K562 (cell line): ENCODE measurements around the gene NTPCR. TPM values are rescaled to one million over a fixed set of nuclear protein-coding genes. Genes with fewer than 3 reads are reported as not detected.

Source experiments
- CREB5 ChIP-seq: fragments of 250-450 bp; sonication (Bioruptor Pico); IDR thresholded peaks from 2 replicates; pipeline ENCODE4 v1.5.0; 2020; ENCODE audit warnings: mild to moderate bottlenecking
- CREM ChIP-seq: IDR thresholded peaks from 2 replicates; pipeline ENCODE4 v1.6.1; 2014; ENCODE audit warnings: antibody characterized with exemption, low read depth
- DIDO1 ChIP-seq: fragments of 450-650 bp; IDR thresholded peaks from 2 replicates; pipeline ENCODE4 v1.6.1; 2016; ENCODE audit warnings: low read depth, missing biosample characterization, missing genetic modification characterization
- EP400 ChIP-seq: fragments of 450-650 bp; IDR thresholded peaks from 2 replicates; pipeline ENCODE4 v1.6.1; 2017; ENCODE audit warnings: antibody characterized with exemption, mild to moderate bottlenecking, moderate library complexity
- FOXJ3 ChIP-seq: sonication (generic); formaldehyde crosslinking; IDR thresholded peaks from 2 replicates; pipeline ENCODE4 v1.4.0; 2020; ENCODE audit warnings: mild to moderate bottlenecking, missing genetic modification reagents
- HDGF ChIP-seq: fragments of 450-650 bp; IDR thresholded peaks from 2 replicates; pipeline ENCODE4 v1.6.1; 2016
- KDM5B ChIP-seq: fragments of 200-600 bp; sonication (generic); IDR thresholded peaks from 2 replicates; pipeline ENCODE4 v1.6.1; 2012; ENCODE audit warnings: low read depth, mild to moderate bottlenecking, moderate library complexity, low read length, control low read depth, inconsistent platforms; ENCODE audit not compliant: insufficient replicate concordance
- MCM3 ChIP-seq: fragments of 450-650 bp; IDR thresholded peaks from 2 replicates; pipeline ENCODE4 v1.6.1; 2016
- NUFIP1 ChIP-seq: fragments of 450-650 bp; IDR thresholded peaks from 2 replicates; pipeline ENCODE4 v1.6.1; 2018; ENCODE audit not compliant: partially characterized antibody
- PHB2 ChIP-seq: fragments of 450-650 bp; IDR thresholded peaks from 2 replicates; pipeline ENCODE4 v1.6.1; 2017; ENCODE audit warnings: low read depth
- SPI1 ChIP-seq: IDR thresholded peaks from 2 replicates; pipeline ENCODE4 v1.6.1; 2011; ENCODE audit warnings: low read depth, low read length, control low read depth, borderline replicate concordance
- ZBTB17 ChIP-seq: fragments of 450-650 bp; formaldehyde crosslinking; IDR thresholded peaks from 2 replicates; pipeline ENCODE4 v1.4.0; 2020; ENCODE audit warnings: mild to moderate bottlenecking
- ZNF224 ChIP-seq: sonication (generic); formaldehyde crosslinking; IDR thresholded peaks from 2 replicates; pipeline ENCODE4 v1.8.0; 2022; ENCODE audit warnings: mild to moderate bottlenecking, missing genetic modification reagents
- ZNF274 ChIP-seq: IDR thresholded peaks from 2 replicates; pipeline ENCODE4 v1.6.1; 2011; ENCODE audit warnings: low read depth, mild to moderate bottlenecking, low read length, moderate library complexity, borderline replicate concordance
- ZNF449 ChIP-seq: fragments of 250-450 bp; sonication (Bioruptor Pico); IDR thresholded peaks from 2 replicates; pipeline ENCODE4 v1.8.0; 2022; ENCODE audit warnings: moderate library complexity, mild to moderate bottlenecking, inconsistent platforms
- ZNF551 ChIP-seq: fragments of 250-450 bp; sonication (Bioruptor Pico); IDR thresholded peaks from 2 replicates; pipeline ENCODE4 v1.5.0; 2021; ENCODE audit warnings: mild to moderate bottlenecking, moderate library complexity
- ZNF586 ChIP-seq: fragments of 450-650 bp; formaldehyde crosslinking; conservative IDR thresholded peaks from 2 replicates; pipeline ENCODE4 v1.4.0; 2020; ENCODE audit warnings: mild to moderate bottlenecking, moderate library complexity
- polyA plus RNA-seq, 8 experiments: library from polyadenylated mRNA; depleted of rRNA in 4 of 8; stranded (reverse) in 5 of 8; unstranded in 3 of 8; fragments of >200 nt; fragmentation: Nextera tagmentation in 2 of 8; fragmentation: Illumina TruSeq in 1 of 8; extraction: Ambion mirVana in 2 of 8; extraction: Trizol in 1 of 8; gene quantifications; 2 replicates each; pipeline versions ENCODE4 v1.2.1 to v1.2.3, GENCODE V29; 2011 to 2014; ENCODE audit warnings: inconsistent platforms in 1 of 8, missing spikeins in 1 of 8
- total RNA-seq, 7 experiments: library from RNA; depleted of rRNA in 6 of 7; stranded (reverse); fragments of >200 nt in 6 of 7; fragmentation: Illumina TruSeq in 2 of 7; extraction: Trizol in 2 of 7; gene quantifications; 2 replicates each; pipeline versions ENCODE4 v1.2.1 to v1.2.3, GENCODE V29; 2011 to 2021; ENCODE audit warnings: low replicate concordance in 1 of 7
- TF ChIP-seq, protein P1 (sequence below): fragments of 450-650 bp; formaldehyde crosslinking; IDR thresholded peaks from 2 replicates; pipeline ENCODE4 v1.4.0; 2022; ENCODE audit warnings: mild to moderate bottlenecking, moderate library complexity
- TF ChIP-seq, protein P2 (sequence below): fragments of 250-450 bp; sonication (Bioruptor Pico); IDR thresholded peaks from 2 replicates; pipeline ENCODE4 v1.9.0; 2021; ENCODE audit warnings: mild to moderate bottlenecking, inconsistent platforms
- TF ChIP-seq, protein P3 (sequence below): fragments of 450-650 bp; IDR thresholded peaks from 2 replicates; pipeline ENCODE4 v1.6.1; 2016; ENCODE audit warnings: missing biosample characterization, missing genetic modification characterization

NTPCR gene
- total and polyA plus RNA-seq, 9 of the 15 experiments (the other 6 are each of a cell fraction or from before 2014, with no cell fraction given): 19.3 to 105 (median 48.8) TPM

DNA sequence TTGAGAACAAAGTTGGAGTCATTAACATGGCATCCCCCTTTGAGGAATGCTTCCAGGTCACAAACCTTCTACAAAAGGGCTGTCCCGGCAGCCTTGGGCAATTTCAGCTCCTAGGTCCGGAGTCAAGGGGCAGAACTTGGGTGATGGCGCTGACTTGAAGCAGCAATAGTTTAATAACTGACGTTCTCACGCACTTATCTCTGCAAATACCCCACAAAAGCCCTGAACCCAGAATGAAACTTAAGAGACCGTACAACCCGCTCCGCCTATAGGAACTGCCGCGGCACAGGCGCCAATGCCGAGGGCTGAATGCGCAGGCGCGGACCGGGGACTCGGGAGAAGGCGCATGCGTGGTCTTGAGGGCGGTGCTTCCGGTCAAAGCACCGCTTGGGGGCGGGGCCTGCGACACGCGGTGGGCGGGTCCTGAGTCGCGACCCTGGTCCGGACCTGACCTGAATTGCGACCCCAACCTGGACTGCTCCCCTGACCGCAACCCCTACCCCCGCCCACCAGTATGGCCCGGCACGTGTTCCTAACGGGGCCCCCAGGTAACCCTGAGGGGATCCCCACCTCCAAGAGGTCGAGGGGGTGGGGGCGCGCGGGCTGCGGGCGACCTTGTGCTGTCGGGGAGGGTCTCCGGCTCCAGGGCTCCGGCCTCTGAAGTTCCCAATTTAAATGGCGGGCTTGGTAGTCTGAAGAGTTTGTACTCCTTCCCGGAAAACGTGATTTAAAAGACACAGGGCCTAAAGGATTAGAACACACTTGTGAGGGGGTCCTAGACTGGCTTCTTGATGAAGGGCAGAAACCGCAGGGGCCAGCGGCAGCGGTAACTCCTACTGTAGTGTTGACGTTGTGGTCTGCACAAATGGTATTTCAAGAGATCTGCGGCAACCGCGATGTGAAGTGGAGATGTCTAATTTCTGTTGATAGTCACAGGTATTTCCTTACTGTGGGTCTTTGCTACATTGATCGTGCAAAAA is at the start of gene NTPCR (continued):
- TF ChIP-seq CREB5 (CRISPR knock-in tag) (no peak), PHB2 (no peak), KDM5B (peak; percentile 67), ZNF551 (CRISPR knock-in tag) (no peak), MCM3 (no peak), ZNF586 (CRISPR knock-in tag) (no peak), NUFIP1 (no peak), SPI1 (no peak), DIDO1 (tag) (peak; percentile 71; the same call in 1 of the 2 replicates), FOXJ3 (CRISPR knock-in tag) (no peak), ZNF224 (CRISPR knock-in tag) (no peak), CREM (peak; percentile 43; the same call in 1 of the 2 replicates), ZBTB17 (no peak), HDGF (no peak), ZNF274 (no peak), ZNF449 (CRISPR knock-in tag) (0 out of 2 replicates have a peak, but pooled peaks have one; percentile 62), EP400 (peak; percentile 82)
- TF ChIP-seq, protein P1, sequence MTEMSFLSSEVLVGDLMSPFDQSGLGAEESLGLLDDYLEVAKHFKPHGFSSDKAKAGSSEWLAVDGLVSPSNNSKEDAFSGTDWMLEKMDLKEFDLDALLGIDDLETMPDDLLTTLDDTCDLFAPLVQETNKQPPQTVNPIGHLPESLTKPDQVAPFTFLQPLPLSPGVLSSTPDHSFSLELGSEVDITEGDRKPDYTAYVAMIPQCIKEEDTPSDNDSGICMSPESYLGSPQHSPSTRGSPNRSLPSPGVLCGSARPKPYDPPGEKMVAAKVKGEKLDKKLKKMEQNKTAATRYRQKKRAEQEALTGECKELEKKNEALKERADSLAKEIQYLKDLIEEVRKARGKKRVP (CRISPR knock-in tag): 0 out of 2 replicates have a peak, but pooled peaks have one; percentile 6
- TF ChIP-seq, protein P2, sequence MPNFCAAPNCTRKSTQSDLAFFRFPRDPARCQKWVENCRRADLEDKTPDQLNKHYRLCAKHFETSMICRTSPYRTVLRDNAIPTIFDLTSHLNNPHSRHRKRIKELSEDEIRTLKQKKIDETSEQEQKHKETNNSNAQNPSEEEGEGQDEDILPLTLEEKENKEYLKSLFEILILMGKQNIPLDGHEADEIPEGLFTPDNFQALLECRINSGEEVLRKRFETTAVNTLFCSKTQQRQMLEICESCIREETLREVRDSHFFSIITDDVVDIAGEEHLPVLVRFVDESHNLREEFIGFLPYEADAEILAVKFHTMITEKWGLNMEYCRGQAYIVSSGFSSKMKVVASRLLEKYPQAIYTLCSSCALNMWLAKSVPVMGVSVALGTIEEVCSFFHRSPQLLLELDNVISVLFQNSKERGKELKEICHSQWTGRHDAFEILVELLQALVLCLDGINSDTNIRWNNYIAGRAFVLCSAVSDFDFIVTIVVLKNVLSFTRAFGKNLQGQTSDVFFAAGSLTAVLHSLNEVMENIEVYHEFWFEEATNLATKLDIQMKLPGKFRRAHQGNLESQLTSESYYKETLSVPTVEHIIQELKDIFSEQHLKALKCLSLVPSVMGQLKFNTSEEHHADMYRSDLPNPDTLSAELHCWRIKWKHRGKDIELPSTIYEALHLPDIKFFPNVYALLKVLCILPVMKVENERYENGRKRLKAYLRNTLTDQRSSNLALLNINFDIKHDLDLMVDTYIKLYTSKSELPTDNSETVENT (CRISPR knock-in tag): no peak
- TF ChIP-seq, protein P3, sequence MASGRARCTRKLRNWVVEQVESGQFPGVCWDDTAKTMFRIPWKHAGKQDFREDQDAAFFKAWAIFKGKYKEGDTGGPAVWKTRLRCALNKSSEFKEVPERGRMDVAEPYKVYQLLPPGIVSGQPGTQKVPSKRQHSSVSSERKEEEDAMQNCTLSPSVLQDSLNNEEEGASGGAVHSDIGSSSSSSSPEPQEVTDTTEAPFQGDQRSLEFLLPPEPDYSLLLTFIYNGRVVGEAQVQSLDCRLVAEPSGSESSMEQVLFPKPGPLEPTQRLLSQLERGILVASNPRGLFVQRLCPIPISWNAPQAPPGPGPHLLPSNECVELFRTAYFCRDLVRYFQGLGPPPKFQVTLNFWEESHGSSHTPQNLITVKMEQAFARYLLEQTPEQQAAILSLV: no peak
